Endothelial cell of umbilical vein (primary cell): ENCODE measurements around the gene SPATS1. TPM values are rescaled to one million over a fixed set of nuclear protein-coding genes. Genes with fewer than 3 reads are reported as not detected.

Experiments used
- BruUV-seq: library from RNA; stranded (reverse); fragments of 400-500 nt; replicated peaks from 2 replicates; lab custom pipeline; 2021; lab: Mats Ljungman, UMichigan
- CTCF ChIA-PET: fragments of 300-600, 350-600 bp; sonication (Branson Sonifier 250); formaldehyde crosslinking; loops from one replicate; lab custom pipeline; 2021; ENCODE audit warnings: antibody characterized with exemption, inconsistent platforms; lab: Charles Lee
- POLR2A ChIA-PET: fragments of 300-600, 350-600 bp; sonication (Branson Sonifier 250); formaldehyde crosslinking; loops from one replicate; lab custom pipeline; 2021; ENCODE audit warnings: antibody characterized with exemption, inconsistent platforms; lab: Charles Lee
- DNase-seq: peaks from one replicate; pipeline ENCODE4 v3.0.0-alpha.2; 2011; ENCODE audit warnings: low read depth, low spot score
- FAIRE-seq: peaks from 2 replicates; lab custom pipeline; 2011; peaks lifted over from hg19 to GRCh38; lab: Jason Lieb, UNC
- H2AFZ ChIP-seq: 2 replicates; pipeline ENCODE4 v1.6.0; 2012; ENCODE audit warnings: low read depth, low read length, control low read depth, inconsistent platforms
- H3K27ac ChIP-seq: 2 replicates; pipeline ENCODE4 v1.5.1; 2011; ENCODE audit warnings: low read depth, mild to moderate bottlenecking, control low read depth, low read length, moderate library complexity; ENCODE audit not compliant: insufficient read depth
- H3K27me3 ChIP-seq, 2 experiments: 2 replicates each; pipeline versions ENCODE4 v1.6.0 to v1.6.1; 2011; ENCODE audit warnings: low read length in 2 of 2, mixed read lengths in 1 of 2; ENCODE audit not compliant: control insufficient read depth in 2 of 2, insufficient read depth in 2 of 2
- H3K36me3 ChIP-seq, 2 experiments: 2 replicates in 1 of 2; 3 replicates in 1 of 2; pipeline ENCODE4 v1.5.1; 2011; ENCODE audit warnings: low read length in 2 of 2, mild to moderate bottlenecking in 1 of 2, moderate library complexity in 1 of 2; ENCODE audit not compliant: control insufficient read depth in 2 of 2, insufficient read depth in 2 of 2; ENCODE audit errors: extremely low read depth in 1 of 2
- H3K4me1 ChIP-seq: 3 replicates; pipeline ENCODE4 v1.5.1; 2011; ENCODE audit warnings: mild to moderate bottlenecking, low read length; ENCODE audit not compliant: control insufficient read depth, insufficient read depth; ENCODE audit errors: extremely low read depth
- H3K4me2 ChIP-seq: 2 replicates; pipeline ENCODE4 v1.6.1; 2011; ENCODE audit warnings: low read length, control low read depth, mixed read lengths; ENCODE audit not compliant: insufficient read depth
- H3K4me3 ChIP-seq, 3 experiments: fragments of 200-600 bp in 1 of 3; sonication (generic), shearing (Covaris generic) in 1 of 3; replicated peaks in 1 of 3; 2 replicates each; pipeline ENCODE4 v1.5.1; 2011 to 2016; ENCODE audit warnings: control low read depth in 3 of 3, low read length in 3 of 3, mild to moderate bottlenecking in 2 of 3, inconsistent platforms in 1 of 3, low read depth in 1 of 3, moderate library complexity in 1 of 3; ENCODE audit not compliant: insufficient read depth in 1 of 3
- H3K79me2 ChIP-seq: 2 replicates; pipeline ENCODE4 v1.6.0; 2012; ENCODE audit warnings: low read length, inconsistent platforms; ENCODE audit not compliant: control insufficient read depth, insufficient read depth
- H3K9ac ChIP-seq: replicated peaks from 2 replicates; pipeline ENCODE3; 2011; ENCODE audit warnings: low read length, control low read depth; ENCODE audit not compliant: insufficient read depth; ENCODE audit errors: extremely low read depth
- H3K9me1 ChIP-seq: replicated peaks from 3 replicates; pipeline ENCODE4 v1.6.0; 2011; ENCODE audit warnings: mild to moderate bottlenecking, low read length; ENCODE audit not compliant: control insufficient read depth, insufficient read depth; ENCODE audit errors: extremely low read depth
- H3K9me3 ChIP-seq: replicated peaks from 2 replicates; pipeline ENCODE4 v1.5.1; 2012; ENCODE audit warnings: low read length, inconsistent platforms; ENCODE audit not compliant: control insufficient read depth, insufficient read depth
- H4K20me1 ChIP-seq: replicated peaks from 2 replicates; pipeline ENCODE3; 2011; ENCODE audit warnings: mild to moderate bottlenecking, low read length; ENCODE audit not compliant: control insufficient read depth, insufficient read depth; ENCODE audit errors: extremely low read depth
- EZH2 ChIP-seq: IDR thresholded peaks from 2 replicates; pipeline ENCODE4 v1.6.1; 2012; ENCODE audit warnings: borderline replicate concordance, low read depth, mild to moderate bottlenecking, moderate library complexity, low read length, inconsistent platforms; ENCODE audit not compliant: severe bottlenecking
- FOS ChIP-seq: IDR thresholded peaks from 2 replicates; pipeline ENCODE4 v1.6.1; 2011; ENCODE audit warnings: mild to moderate bottlenecking, low read length, moderate library complexity, borderline replicate concordance; ENCODE audit not compliant: insufficient read depth
- GATA2 ChIP-seq: IDR thresholded peaks from 2 replicates; pipeline ENCODE4 v1.7.0; 2011; ENCODE audit warnings: low read depth, mild to moderate bottlenecking, moderate library complexity, mixed read lengths, low read length; ENCODE audit not compliant: insufficient read length, insufficient read depth
- JUN ChIP-seq: IDR thresholded peaks from 2 replicates; pipeline ENCODE4 v1.6.1; 2011; ENCODE audit warnings: borderline replicate concordance, low read depth; ENCODE audit not compliant: insufficient read length, insufficient read depth
- MYC ChIP-seq: IDR thresholded peaks from one replicate; pipeline ENCODE4 v1.6.1; 2011; ENCODE audit warnings: mild to moderate bottlenecking, low read depth, low read length
- POLR2A ChIP-seq: IDR thresholded peaks from 2 replicates; pipeline ENCODE4 v1.6.1; 2012; ENCODE audit warnings: low read depth, mild to moderate bottlenecking, control low read depth, low read length
- POLR2AphosphoS5 ChIP-seq: IDR thresholded peaks from 2 replicates; pipeline ENCODE4 v1.6.1; 2012; ENCODE audit warnings: low read depth, mild to moderate bottlenecking, control low read depth, low read length, moderate library complexity; ENCODE audit not compliant: insufficient read depth
- dilution Hi-C: fragments of 300-500 bp; cut with MboI; formaldehyde crosslinking; loops from one replicate; pipeline ENCODE4 v1.15.0; 2019; ENCODE audit warnings: low sequenced_read_pairs; ENCODE audit not compliant: extremely low pct_ligation_motif_present
- intact Hi-C: fragments of 100-400 bp; cut with micrococcal nuclease; formaldehyde crosslinking; loops from one replicate; pipeline ENCODE4 v1.10.0; 2022
- polyA plus RNA-seq, 4 experiments: library from polyadenylated mRNA; depleted of rRNA in 3 of 4; stranded (reverse) in 3 of 4; unstranded in 1 of 4; fragments of >200 nt; gene quantifications; 2 replicates each; pipeline versions ENCODE4 v1.2.1 to v1.2.3, GENCODE V29; 2011 to 2012; ENCODE audit warnings: missing spikeins in 1 of 4
- total RNA-seq: library from RNA; stranded (reverse); gene quantifications from 2 replicates; pipeline ENCODE4 v1.2.3, GENCODE V29; 2021
- TF ChIP-seq, protein P1 (sequence below): IDR thresholded peaks from 2 replicates; pipeline ENCODE4 v1.6.1; 2011; ENCODE audit not compliant: insufficient read depth, insufficient read length
- TF ChIP-seq, protein P2 (sequence below), 2 donors: IDR thresholded peaks; 1 replicate in 1 of 2; 2 replicates in 1 of 2; pipeline ENCODE4 v1.5.1; 2011; ENCODE audit warnings: low read length in 2 of 2, mild to moderate bottlenecking in 2 of 2, moderate library complexity in 2 of 2, control low read depth in 1 of 2, inconsistent platforms in 1 of 2, low read depth in 1 of 2; ENCODE audit not compliant: insufficient read depth in 1 of 2; ENCODE audit errors: extremely low read depth in 1 of 2

SPATS1 gene
- total and polyA plus RNA-seq, 2 donors (not counting 3 experiments of a cell fraction or from before 2014, with no cell fraction given), result not detected

DNA sequence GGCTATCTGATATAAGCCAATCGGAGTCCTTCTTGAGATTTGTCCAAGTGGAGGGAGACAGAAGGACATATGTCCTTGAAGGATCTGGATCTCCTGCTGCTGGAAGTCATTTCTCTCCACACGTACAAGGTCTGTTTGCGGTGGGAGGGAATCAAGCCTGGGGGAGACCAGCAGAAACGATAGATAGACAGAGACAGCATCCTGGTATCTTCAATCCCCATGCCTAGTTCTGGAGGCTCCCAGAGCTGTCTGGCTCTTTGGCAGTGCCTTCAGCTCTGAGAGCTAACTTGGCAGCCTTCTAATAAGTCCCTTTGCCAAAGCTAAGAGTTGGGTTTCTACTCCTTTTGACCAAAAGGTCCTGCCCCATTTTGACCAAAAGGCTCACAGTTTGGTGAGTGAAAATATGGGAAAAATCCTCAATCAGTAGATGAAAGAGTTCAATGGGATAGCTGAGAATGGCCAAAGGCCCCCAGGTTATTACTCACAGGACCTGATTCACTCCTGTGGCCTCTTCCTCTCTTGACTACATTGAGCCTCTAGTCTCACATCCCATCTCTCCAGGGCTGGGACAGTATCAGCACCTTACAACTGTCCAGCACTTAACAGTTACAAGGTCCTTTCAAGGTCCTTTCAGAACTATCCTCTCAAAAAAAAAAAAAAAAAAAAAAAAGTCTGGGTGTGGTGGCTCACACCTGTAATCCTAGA, 49.6 kb upstream of the SPATS1 start:
- Histone ChIP-seq H3K9me1 (no peaks in the 10 kb centered on the region), H2AFZ (no peak overlapping the region), H3K4me3 (no peak overlapping the region), H4K20me1 (no peaks in the 10 kb centered on the region), H3K9me3 (no peaks in the 10 kb centered on the region), H3K27me3 (peaks cover 36 to 38% of the 10 kb centered on the region in 2 experiments), H3K79me2 (no peaks in the 10 kb centered on the region), H3K27ac (no peak overlapping the region), H3K4me1 (peaks cover 6% of the 10 kb centered on the region), H3K9ac (no peak overlapping the region), H3K4me2 (no peak overlapping the region), H3K36me3 (no peaks in the 10 kb centered on the region)
- intact Hi-C loops, result no loop called here
- POLR2A ChIA-PET, result interaction anchor here (0.7 kb wide), 1 partner anchor 149 kb away, joined by 12 read pairs; no protein-coding TSS in a partner anchor
- DNase-seq (no peak), FAIRE-seq (no peak)
- dilution Hi-C loops, result no loop called here
- CTCF ChIA-PET, result interaction anchor here (0.8 to 5.6 kb wide), 7 partner anchors 11 to 36 kb away, joined by 3 to 35 read pairs (median 5); partner anchors contain the start of genes AARS2 and TMEM151B
- BruUV-seq, result no TSS peak
- no peak for TF ChIP-seq POLR2AphosphoS5
- no peak for TF ChIP-seq EZH2
- TF ChIP-seq POLR2A, result no peak
- no peak for TF ChIP-seq MYC
- TF ChIP-seq, protein P1, sequence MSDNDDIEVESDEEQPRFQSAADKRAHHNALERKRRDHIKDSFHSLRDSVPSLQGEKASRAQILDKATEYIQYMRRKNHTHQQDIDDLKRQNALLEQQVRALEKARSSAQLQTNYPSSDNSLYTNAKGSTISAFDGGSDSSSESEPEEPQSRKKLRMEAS, result no peak
- TF ChIP-seq GATA2, result no peak
- no peak for TF ChIP-seq JUN
- TF ChIP-seq, protein P2, sequence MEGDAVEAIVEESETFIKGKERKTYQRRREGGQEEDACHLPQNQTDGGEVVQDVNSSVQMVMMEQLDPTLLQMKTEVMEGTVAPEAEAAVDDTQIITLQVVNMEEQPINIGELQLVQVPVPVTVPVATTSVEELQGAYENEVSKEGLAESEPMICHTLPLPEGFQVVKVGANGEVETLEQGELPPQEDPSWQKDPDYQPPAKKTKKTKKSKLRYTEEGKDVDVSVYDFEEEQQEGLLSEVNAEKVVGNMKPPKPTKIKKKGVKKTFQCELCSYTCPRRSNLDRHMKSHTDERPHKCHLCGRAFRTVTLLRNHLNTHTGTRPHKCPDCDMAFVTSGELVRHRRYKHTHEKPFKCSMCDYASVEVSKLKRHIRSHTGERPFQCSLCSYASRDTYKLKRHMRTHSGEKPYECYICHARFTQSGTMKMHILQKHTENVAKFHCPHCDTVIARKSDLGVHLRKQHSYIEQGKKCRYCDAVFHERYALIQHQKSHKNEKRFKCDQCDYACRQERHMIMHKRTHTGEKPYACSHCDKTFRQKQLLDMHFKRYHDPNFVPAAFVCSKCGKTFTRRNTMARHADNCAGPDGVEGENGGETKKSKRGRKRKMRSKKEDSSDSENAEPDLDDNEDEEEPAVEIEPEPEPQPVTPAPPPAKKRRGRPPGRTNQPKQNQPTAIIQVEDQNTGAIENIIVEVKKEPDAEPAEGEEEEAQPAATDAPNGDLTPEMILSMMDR (IDR thresholded peaks at IDR 0.05; ENCODE audit: extremely low read depth in 1 of 2, insufficient read depth in 1 of 2, low read depth in 1 of 2, low read length in 2 of 2), result no peak
- no peak for TF ChIP-seq FOS
